Gastrocnemius medialis (tissue), 4 donors: ENCODE data around the gene CMPK1. TPM values are rescaled to one million over a fixed set of nuclear protein-coding genes. Genes with fewer than 3 reads are reported as not detected.

Experiments
- ATAC-seq, 2 donors: fragments of 150-250 bp; one replicate each; pipeline ENCODE4 v1.9.1; 2016
- DNase-seq, 2 donors: peaks; one replicate each; pipeline ENCODE4 v3.0.0-alpha.2; 2019
- H3K27ac ChIP-seq, 4 donors: fragments of 200-600 bp; sonication (generic); 1 replicate in 1 of 4; 2 replicates in 3 of 4; pipeline ENCODE4 v1.5.1; 2016 to 2018; ENCODE audit warnings: mild to moderate bottlenecking in 2 of 4, moderate library complexity in 1 of 4
- H3K27me3 ChIP-seq, 3 donors: fragments of 200-600 bp; sonication (generic) in 2 of 3; 1 replicate in 1 of 3; 2 replicates in 2 of 3; pipeline versions ENCODE4 v1.5.1 to v1.6.0; 2016 to 2019; ENCODE audit warnings: mild to moderate bottlenecking in 1 of 3, moderate library complexity in 1 of 3
- H3K36me3 ChIP-seq, 2 donors: fragments of 200-600 bp; sonication (generic) in 1 of 2; one replicate each; pipeline ENCODE4 v1.5.1; 2017 to 2018
- H3K4me1 ChIP-seq, 2 donors: fragments of 200-600 bp; sonication (generic) in 1 of 2; one replicate each; pipeline ENCODE4 v1.5.1; 2016 to 2017; ENCODE audit warnings: mild to moderate bottlenecking in 2 of 2
- H3K4me3 ChIP-seq, 4 donors: fragments of 200-600 bp; sonication (generic) in 3 of 4; 1 replicate in 1 of 4; 2 replicates in 3 of 4; pipeline ENCODE4 v1.5.1; 2016 to 2019; ENCODE audit warnings: mild to moderate bottlenecking in 2 of 4
- H3K9me3 ChIP-seq, 3 donors: fragments of 200-600 bp; sonication (generic) in 2 of 3; 1 replicate in 1 of 3; 2 replicates in 2 of 3; pipeline ENCODE4 v1.5.1; 2016 to 2019
- CTCF ChIP-seq, 5 experiments: fragments of 450-650 bp in 3 of 5; fragments of 200-600 bp in 2 of 5; sonication (generic) in 2 of 5; IDR thresholded peaks in 4 of 5; conservative IDR thresholded peaks in 1 of 5; 1 replicate in 4 of 5; 2 replicates in 1 of 5; pipeline ENCODE4 v1.5.1; 2016 to 2019; ENCODE audit warnings: antibody characterized with exemption in 5 of 5, mild to moderate bottlenecking in 3 of 5, moderate library complexity in 3 of 5
- POLR2A ChIP-seq, 2 donors: fragments of 450-650 bp; IDR thresholded peaks; one replicate each; pipeline ENCODE4 v1.6.1; 2017; ENCODE audit warnings: antibody characterized with exemption in 2 of 2, mild to moderate bottlenecking in 2 of 2, moderate library complexity in 2 of 2
- in situ Hi-C, 4 donors: fragments of 200-750 bp; cut with MboI; loops; one replicate each; pipeline versions ENCODE4 v1.15.0 to v1.8.0; 2017; ENCODE audit warnings: low sequenced_read_pairs in 4 of 4
- intact Hi-C: fragments of 100-400 bp; cut with DNase I; formaldehyde crosslinking; loops from one replicate; pipeline ENCODE4 v1.15.1; 2023; ENCODE audit warnings: low total_unique reads
- total RNA-seq, 4 donors: library from RNA; depleted of rRNA; stranded (reverse); fragments of >200 nt; gene quantifications; one replicate each; pipeline versions ENCODE4 v1.1.0 to v1.2.3, GENCODE V29; 2016

The CMPK1 gene
- total RNA-seq, 4 donors from 2014 or later, result 70.7 to 98.7 (median 88.3) TPM

- peaks cover 28 to 39% of the 10 kb centered on the region in 2 donors for H3K4me1 ChIP-seq
- ATAC-seq, result peak; percentile 90 to 92
- no peaks in the 10 kb centered on the region for H3K36me3 ChIP-seq
- peak overlapping the region; percentile 72 to 99 (median 92) for H3K4me3 ChIP-seq
- in situ Hi-C loops (loop anchor here in 2 of 4 donors (25.0 kb wide), 1 partner anchor 147 kb away; the partner anchor contains the start of gene PDZK1IP1 (in 2 of the 2)), intact Hi-C loops (loop anchor here (1.0 to 5.0 kb wide), 3 partner anchors 20 to 157 kb away; partner anchors contain the start of genes PDZK1IP1 and STIL)
- H3K27ac ChIP-seq, result peak overlapping the region; percentile 93 to 100 (median 98)
- TF ChIP-seq POLR2A (IDR thresholded peaks at IDR 0.05) (peak; percentile 73 to 76), CTCF (IDR thresholded peaks at IDR 0.05 in 4 of 5, conservative IDR thresholded peaks at IDR 0.05 in 1 of 5) (peak in 2 of 5 experiments; percentile 40 to 46)
- peak; percentile 65 to 83 for DNase-seq
- no peaks in the 10 kb centered on the region for H3K9me3 ChIP-seq
- H3K27me3 ChIP-seq, result no peaks in the 10 kb centered on the region
Measured at GRCh38 chr1:47333922-47334764, 553 bp downstream of the CMPK1 start.

- no peaks in the 10 kb centered on the region for H3K9me3 ChIP-seq
- intact Hi-C loops, result loop anchor here (1.0 to 5.0 kb wide), 3 partner anchors 21 to 158 kb away; partner anchors contain the start of genes PDZK1IP1 and STIL
Measured at GRCh38 chr1:47334765-47335435, 1.3 kb downstream of the CMPK1 start.

DNA sequence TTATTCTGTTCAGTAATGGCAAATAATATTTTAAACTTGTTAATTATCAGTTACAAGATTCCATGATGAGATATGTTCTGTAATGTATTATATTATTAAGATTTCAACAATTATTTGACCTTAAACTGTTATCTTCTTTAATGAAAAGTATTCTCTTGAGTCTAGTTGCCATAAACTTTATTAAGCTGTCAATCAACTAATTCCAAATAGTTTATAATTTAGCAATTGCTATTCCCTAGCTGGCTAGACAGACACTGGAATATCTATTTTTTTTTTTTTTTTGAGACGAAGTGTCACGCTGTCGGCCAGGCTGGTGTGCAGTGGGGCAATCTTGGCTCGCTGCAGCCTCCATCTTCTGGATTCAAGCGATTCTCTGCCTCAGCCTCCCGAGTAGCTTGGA, 3.8 kb downstream of the CMPK1 start:
- H3K27me3 ChIP-seq, result no peaks in the 10 kb centered on the region
- TF ChIP-seq CTCF (IDR thresholded peaks at IDR 0.05 in 4 of 5, conservative IDR thresholded peaks at IDR 0.05 in 1 of 5), result no peak
- no peak for TF ChIP-seq POLR2A (IDR thresholded peaks at IDR 0.05)
- H3K4me1 ChIP-seq, result peaks cover 23% of the 10 kb centered on the region in 2 donors
- H3K36me3 ChIP-seq, result no peaks in the 10 kb centered on the region
- H3K27ac ChIP-seq, result no peak overlapping the region
- no peak for ATAC-seq
- in situ Hi-C loops (loop anchor here in 2 of 4 donors (25.0 kb wide), 1 partner anchor 150 kb away; the partner anchor contains the start of gene PDZK1IP1 (in 2 of the 2)), intact Hi-C loops (no loop called here)
- no peak overlapping the region for H3K4me3 ChIP-seq
- no peaks in the 10 kb centered on the region for H3K9me3 ChIP-seq
- DNase-seq, result no peak

More at GRCh38 chr1:47334765-47335435, 1.3 kb downstream of the CMPK1 start:
- in situ Hi-C loops, result loop anchor here in 2 of 4 donors (25.0 kb wide), 1 partner anchor 148 kb away; the partner anchor contains the start of gene PDZK1IP1 (in 2 of the 2)
- Histone ChIP-seq H3K27me3 (no peaks in the 10 kb centered on the region), H3K4me1 (peaks cover 28 to 39% of the 10 kb centered on the region in 2 donors), H3K36me3 (no peaks in the 10 kb centered on the region), H3K27ac (peak overlapping the region; percentile 93 to 100 (median 98)), H3K4me3 (peak overlapping the region; percentile 72 to 99 (median 92))
- TF ChIP-seq POLR2A (IDR thresholded peaks at IDR 0.05) (no peak), CTCF (IDR thresholded peaks at IDR 0.05 in 4 of 5, conservative IDR thresholded peaks at IDR 0.05 in 1 of 5) (no peak)
- DNase-seq (no peak), ATAC-seq (no peak)

DNA sequence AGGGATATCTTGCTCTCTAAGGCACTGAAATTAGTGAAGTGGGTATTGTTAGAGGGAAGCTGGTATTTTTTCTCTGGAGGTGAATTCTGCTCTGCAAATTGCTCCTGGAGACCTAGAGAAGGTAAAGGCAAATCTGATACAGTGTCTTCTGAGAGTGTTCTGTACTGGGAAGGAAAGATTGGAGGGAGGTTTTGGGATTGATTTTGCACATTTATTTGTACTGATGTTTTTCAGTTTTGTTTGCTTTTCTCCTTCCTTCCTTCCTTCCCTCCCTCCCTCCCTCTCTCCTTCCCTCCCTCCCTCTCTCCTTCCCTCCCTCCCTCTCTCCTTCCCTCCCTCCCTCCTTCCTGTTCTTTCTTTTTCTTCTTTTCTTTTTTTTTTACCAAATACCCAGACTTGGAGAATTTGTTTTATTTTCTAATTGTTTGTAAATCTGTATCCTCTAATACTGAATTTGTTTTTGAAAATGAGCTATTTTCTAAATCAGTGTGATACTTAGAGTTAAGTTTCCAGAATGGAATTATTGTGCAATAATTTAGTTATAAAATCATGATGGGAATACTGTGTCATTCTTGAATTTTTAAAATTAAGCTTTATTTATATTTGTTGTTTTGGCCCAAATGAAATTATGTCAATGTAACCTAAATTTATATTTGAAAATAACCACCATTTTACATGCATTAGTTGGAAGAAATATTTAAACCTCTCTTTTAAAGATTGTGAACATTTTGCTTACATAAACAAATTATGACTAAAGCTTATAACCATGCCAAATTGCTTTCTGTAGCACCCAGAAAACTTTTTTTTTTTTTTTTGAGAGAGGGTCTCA, 4.9 kb downstream of the CMPK1 start:
- Histone ChIP-seq H3K27ac (peak overlapping the region in 1 of 4 donors; percentile 28), H3K27me3 (no peaks in the 10 kb centered on the region), H3K4me1 (peaks cover 14% of the 10 kb centered on the region in 2 donors), H3K9me3 (no peaks in the 10 kb centered on the region), H3K4me3 (no peak overlapping the region), H3K36me3 (no peaks in the 10 kb centered on the region)
- ATAC-seq (no peak), DNase-seq (no peak)
- intact Hi-C loops (no loop called here), in situ Hi-C loops (loop anchor here in 2 of 4 donors (25.0 kb wide), 1 partner anchor 151 kb away; the partner anchor contains the start of gene PDZK1IP1 (in 2 of the 2))
- no peak for TF ChIP-seq POLR2A (IDR thresholded peaks at IDR 0.05)
- TF ChIP-seq CTCF (IDR thresholded peaks at IDR 0.05 in 4 of 5, conservative IDR thresholded peaks at IDR 0.05 in 1 of 5), result no peak
